Liver (tissue), 9 donors: ENCODE data around the gene SYT13. TPM values are rescaled to one million over a fixed set of nuclear protein-coding genes. Genes with fewer than 3 reads are reported as not detected.

ENCODE experiments used
- DNase-seq: peaks from one replicate; pipeline ENCODE4 v3.0.0-alpha.2; 2017; ENCODE audit warnings: low spot score
- H3K27ac ChIP-seq, 2 donors: one replicate each; pipeline ENCODE4 v1.7.0; 2013; ENCODE audit warnings: inconsistent platforms in 2 of 2, low read length in 2 of 2, control low read depth in 1 of 2, low read depth in 1 of 2, mild to moderate bottlenecking in 1 of 2
- H3K27me3 ChIP-seq, 4 donors: one replicate each; pipeline versions ENCODE4 v1.6.1 to v1.7.0; 2013; ENCODE audit warnings: low read length in 3 of 4, inconsistent platforms in 1 of 4, mild to moderate bottlenecking in 1 of 4, moderate library complexity in 1 of 4; ENCODE audit not compliant: control insufficient read depth in 4 of 4, insufficient read depth in 4 of 4
- H3K36me3 ChIP-seq, 4 donors: one replicate each; pipeline versions ENCODE4 v1.6.1 to v1.7.0; 2013; ENCODE audit warnings: low read length in 3 of 4, mild to moderate bottlenecking in 3 of 4, low read depth in 1 of 4, moderate library complexity in 1 of 4; ENCODE audit not compliant: control insufficient read depth in 4 of 4, insufficient read depth in 3 of 4
- H3K4me1 ChIP-seq, 4 donors: one replicate each; pipeline versions ENCODE4 v1.6.1 to v1.7.0; 2013; ENCODE audit warnings: low read length in 3 of 4, mild to moderate bottlenecking in 3 of 4, moderate library complexity in 1 of 4; ENCODE audit not compliant: control insufficient read depth in 4 of 4, insufficient read depth in 4 of 4
- H3K4me3 ChIP-seq, 3 donors: one replicate each; pipeline versions ENCODE4 v1.6.1 to v1.7.0; 2013; ENCODE audit warnings: low read length in 3 of 3, control low read depth in 1 of 3, low read depth in 1 of 3, mild to moderate bottlenecking in 1 of 3
- H3K9ac ChIP-seq, 2 donors: one replicate each; pipeline ENCODE4 v1.7.0; 2013; ENCODE audit warnings: low read length in 2 of 2, mild to moderate bottlenecking in 2 of 2, moderate library complexity in 2 of 2, control low read depth in 1 of 2, low read depth in 1 of 2
- H3K9me3 ChIP-seq, 4 donors: one replicate each; pipeline versions ENCODE4 v1.6.1 to v1.7.0; 2013; ENCODE audit warnings: low read length in 3 of 4; ENCODE audit not compliant: control insufficient read depth in 4 of 4
- CTCF ChIP-seq: fragments of 150-350 bp; IDR thresholded peaks from 2 replicates; pipeline ENCODE4 v1.5.1; 2017; ENCODE audit warnings: improper control_type of control experiment, low read depth, low read length; ENCODE audit not compliant: missing input control
- FOXA1 ChIP-seq: IDR thresholded peaks from 2 replicates; pipeline ENCODE4 v1.6.1; 2016; ENCODE audit warnings: antibody characterized with exemption
- FOXA2 ChIP-seq: IDR thresholded peaks from 2 replicates; pipeline ENCODE4 v1.6.1; 2016; ENCODE audit warnings: antibody characterized with exemption
- GABPA ChIP-seq, 2 donors: IDR thresholded peaks in 1 of 2; conservative IDR thresholded peaks in 1 of 2; 2 replicates each; pipeline ENCODE4 v1.6.1; 2016; ENCODE audit warnings: antibody characterized with exemption in 2 of 2, mild to moderate bottlenecking in 1 of 2, moderate library complexity in 1 of 2
- HNF4A ChIP-seq, 2 donors: conservative IDR thresholded peaks; 2 replicates each; pipeline ENCODE4 v1.6.1; 2016; ENCODE audit warnings: antibody characterized with exemption in 2 of 2, mild to moderate bottlenecking in 2 of 2
- HNF4G ChIP-seq: IDR thresholded peaks from 2 replicates; pipeline ENCODE4 v1.6.1; 2016; ENCODE audit warnings: antibody characterized with exemption
- MAX ChIP-seq: IDR thresholded peaks from 2 replicates; pipeline ENCODE4 v1.6.1; 2016; ENCODE audit warnings: antibody characterized with exemption
- NR2F2 ChIP-seq: IDR thresholded peaks from 2 replicates; pipeline ENCODE4 v1.6.1; 2016; ENCODE audit warnings: antibody characterized with exemption
- RAD21 ChIP-seq, 2 donors: IDR thresholded peaks; 2 replicates each; pipeline ENCODE4 v1.6.1; 2016; ENCODE audit warnings: antibody characterized with exemption in 2 of 2, mild to moderate bottlenecking in 2 of 2
- RXRA ChIP-seq, 2 donors: IDR thresholded peaks; 2 replicates each; pipeline ENCODE4 v1.6.1; 2017 to 2018; ENCODE audit warnings: antibody characterized with exemption in 2 of 2, mild to moderate bottlenecking in 1 of 2
- TAF1 ChIP-seq: conservative IDR thresholded peaks from 2 replicates; pipeline ENCODE4 v1.6.1; 2016; ENCODE audit warnings: antibody characterized with exemption, mild to moderate bottlenecking
- ZBTB33 ChIP-seq: IDR thresholded peaks from 2 replicates; pipeline ENCODE4 v1.6.1; 2016; ENCODE audit warnings: antibody characterized with exemption
- WGBS: extraction: QIAGEN DNeasy Blood & Tissue Kit; methylation state at CpG from one replicate; pipeline ENCODE4 v1.1.7; 2013; 5-methylcytosine and 5-hydroxymethylcytosine counted together
- polyA plus RNA-seq, 2 donors: library from polyadenylated mRNA; stranded (reverse) in 1 of 2; unstranded in 1 of 2; fragments of 200-250 nt in 1 of 2; fragments of >200 nt in 1 of 2; fragmentation: Nextera tagmentation in 1 of 2; extraction: Ambion mirVana in 1 of 2; gene quantifications; one replicate each; pipeline versions ENCODE4 v1.2.1 to v1.2.3, GENCODE V29; 2013 to 2015
- total RNA-seq, 2 donors: library from RNA; depleted of rRNA; stranded (reverse); fragments of >200 nt; gene quantifications; one replicate each; pipeline ENCODE4 v1.2.3, GENCODE V29; 2014
- TF ChIP-seq, protein P1 (sequence below): IDR thresholded peaks from 2 replicates; pipeline ENCODE4 v1.6.1; 2016; ENCODE audit warnings: antibody characterized with exemption, mild to moderate bottlenecking
- donor health status: healthy.
- donor health status: healthy.
- donor health status: healthy.
- donor health status: healthy.
- donor health status: healthy.

The SYT13 gene, protein sequence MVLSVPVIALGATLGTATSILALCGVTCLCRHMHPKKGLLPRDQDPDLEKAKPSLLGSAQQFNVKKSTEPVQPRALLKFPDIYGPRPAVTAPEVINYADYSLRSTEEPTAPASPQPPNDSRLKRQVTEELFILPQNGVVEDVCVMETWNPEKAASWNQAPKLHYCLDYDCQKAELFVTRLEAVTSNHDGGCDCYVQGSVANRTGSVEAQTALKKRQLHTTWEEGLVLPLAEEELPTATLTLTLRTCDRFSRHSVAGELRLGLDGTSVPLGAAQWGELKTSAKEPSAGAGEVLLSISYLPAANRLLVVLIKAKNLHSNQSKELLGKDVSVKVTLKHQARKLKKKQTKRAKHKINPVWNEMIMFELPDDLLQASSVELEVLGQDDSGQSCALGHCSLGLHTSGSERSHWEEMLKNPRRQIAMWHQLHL
- total RNA-seq = under 1 TPM; 0.05 to 0.33 TPM
- polyA plus RNA-seq = under 1 TPM; 0.11 to 0.16 TPM

DNA sequence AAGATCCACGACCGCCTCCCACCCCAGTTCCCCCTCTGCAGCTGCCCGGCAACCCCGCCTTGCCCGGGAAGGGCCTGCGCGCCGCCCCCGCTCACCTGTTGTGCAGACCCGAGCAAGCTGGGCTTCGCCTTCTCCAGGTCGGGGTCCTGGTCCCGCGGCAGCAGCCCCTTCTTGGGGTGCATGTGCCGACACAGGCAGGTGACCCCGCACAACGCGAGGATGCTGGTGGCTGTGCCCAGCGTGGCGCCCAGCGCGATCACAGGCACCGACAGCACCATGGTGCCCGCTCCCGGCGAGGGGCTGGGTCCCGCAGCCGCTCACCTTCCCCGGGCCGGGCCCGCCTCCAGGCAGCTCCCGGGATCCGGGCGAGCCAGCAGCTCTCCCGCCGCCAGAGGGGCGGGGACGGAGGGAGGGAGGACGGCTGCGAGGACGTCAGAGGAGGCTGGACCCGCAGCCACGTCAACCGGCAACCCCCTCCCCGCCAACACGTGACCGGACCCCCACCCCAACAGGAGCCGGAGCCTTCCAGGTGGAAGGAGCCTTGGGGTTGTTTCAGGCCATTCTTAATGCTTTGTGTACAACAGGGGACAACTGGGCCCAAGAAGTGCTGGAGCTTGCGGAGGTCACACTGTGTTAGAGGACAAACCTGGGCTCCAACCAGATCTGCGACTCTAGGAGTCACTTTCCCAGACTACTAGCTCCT lies at the start of gene SYT13:
Gene SYT13 (minus strand): TSS at position 412 of the 703 bp plus-strand sequence. CDS start 134 bp downstream, at position 278.
- DNase-seq = no peak
- H3K4me1 ChIP-seq = peaks cover 0 to 4% (median 2%) of the 10 kb centered on the region in 4 donors
- H3K36me3 ChIP-seq = no peaks in the 10 kb centered on the region
- no peak within 1 kb of the TSS for H3K9ac ChIP-seq
- 4% methylated on average over 50 of the region's 50 CpGs for WGBS
- peaks cover 0 to 26% (median 6%) of the 10 kb centered on the region in 4 donors for H3K27me3 ChIP-seq
- no peak within 1 kb of the TSS for H3K27ac ChIP-seq
- peaks cover 0 to 3% (median 1%) of the 10 kb centered on the region in 4 donors for H3K9me3 ChIP-seq
- TF ChIP-seq FOXA1 (no peak), HNF4G (no peak), HNF4A (conservative IDR thresholded peaks at IDR 0.05) (no peak), CTCF (no peak), FOXA2 (no peak), NR2F2 (no peak), ZBTB33 (no peak), RAD21 (IDR thresholded peaks at IDR 0.05) (no peak), TAF1 (no peak), RXRA (IDR thresholded peaks at IDR 0.05) (no peak), MAX (no peak), GABPA (IDR thresholded peaks at IDR 0.05 in 1 of 2, conservative IDR thresholded peaks at IDR 0.05 in 1 of 2) (no peak)
- TF ChIP-seq, protein P1, sequence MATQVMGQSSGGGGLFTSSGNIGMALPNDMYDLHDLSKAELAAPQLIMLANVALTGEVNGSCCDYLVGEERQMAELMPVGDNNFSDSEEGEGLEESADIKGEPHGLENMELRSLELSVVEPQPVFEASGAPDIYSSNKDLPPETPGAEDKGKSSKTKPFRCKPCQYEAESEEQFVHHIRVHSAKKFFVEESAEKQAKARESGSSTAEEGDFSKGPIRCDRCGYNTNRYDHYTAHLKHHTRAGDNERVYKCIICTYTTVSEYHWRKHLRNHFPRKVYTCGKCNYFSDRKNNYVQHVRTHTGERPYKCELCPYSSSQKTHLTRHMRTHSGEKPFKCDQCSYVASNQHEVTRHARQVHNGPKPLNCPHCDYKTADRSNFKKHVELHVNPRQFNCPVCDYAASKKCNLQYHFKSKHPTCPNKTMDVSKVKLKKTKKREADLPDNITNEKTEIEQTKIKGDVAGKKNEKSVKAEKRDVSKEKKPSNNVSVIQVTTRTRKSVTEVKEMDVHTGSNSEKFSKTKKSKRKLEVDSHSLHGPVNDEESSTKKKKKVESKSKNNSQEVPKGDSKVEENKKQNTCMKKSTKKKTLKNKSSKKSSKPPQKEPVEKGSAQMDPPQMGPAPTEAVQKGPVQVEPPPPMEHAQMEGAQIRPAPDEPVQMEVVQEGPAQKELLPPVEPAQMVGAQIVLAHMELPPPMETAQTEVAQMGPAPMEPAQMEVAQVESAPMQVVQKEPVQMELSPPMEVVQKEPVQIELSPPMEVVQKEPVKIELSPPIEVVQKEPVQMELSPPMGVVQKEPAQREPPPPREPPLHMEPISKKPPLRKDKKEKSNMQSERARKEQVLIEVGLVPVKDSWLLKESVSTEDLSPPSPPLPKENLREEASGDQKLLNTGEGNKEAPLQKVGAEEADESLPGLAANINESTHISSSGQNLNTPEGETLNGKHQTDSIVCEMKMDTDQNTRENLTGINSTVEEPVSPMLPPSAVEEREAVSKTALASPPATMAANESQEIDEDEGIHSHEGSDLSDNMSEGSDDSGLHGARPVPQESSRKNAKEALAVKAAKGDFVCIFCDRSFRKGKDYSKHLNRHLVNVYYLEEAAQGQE = no peak
- H3K4me3 ChIP-seq = peak within 1 kb of the TSS in 1 of 3 donors; percentile 12
